Renal cortical epithelial cell (primary cell): Measurements from ENCODE around the gene ANKRD36C. TPM values are rescaled to one million over a fixed set of nuclear protein-coding genes. Genes with fewer than 3 reads are reported as not detected.
"Not testable (repeated sequence)": the region's sequence is repeated elsewhere in the genome, so short reads cannot be mapped to it uniquely, and the experiment has no call there.

Source experiments
- DNase-seq: peaks from one replicate; pipeline ENCODE4 v3.0.0-alpha.2; 2011; ENCODE audit warnings: low read depth
- total RNA-seq: library from RNA; depleted of rRNA; stranded (reverse); fragments of >200 nt; gene quantifications from 2 replicates; pipeline ENCODE4 v1.2.3, GENCODE V29; 2014

The ANKRD36C gene
- total RNA-seq, 1 donor from 2014 or later: 31.7 TPM

DNA sequence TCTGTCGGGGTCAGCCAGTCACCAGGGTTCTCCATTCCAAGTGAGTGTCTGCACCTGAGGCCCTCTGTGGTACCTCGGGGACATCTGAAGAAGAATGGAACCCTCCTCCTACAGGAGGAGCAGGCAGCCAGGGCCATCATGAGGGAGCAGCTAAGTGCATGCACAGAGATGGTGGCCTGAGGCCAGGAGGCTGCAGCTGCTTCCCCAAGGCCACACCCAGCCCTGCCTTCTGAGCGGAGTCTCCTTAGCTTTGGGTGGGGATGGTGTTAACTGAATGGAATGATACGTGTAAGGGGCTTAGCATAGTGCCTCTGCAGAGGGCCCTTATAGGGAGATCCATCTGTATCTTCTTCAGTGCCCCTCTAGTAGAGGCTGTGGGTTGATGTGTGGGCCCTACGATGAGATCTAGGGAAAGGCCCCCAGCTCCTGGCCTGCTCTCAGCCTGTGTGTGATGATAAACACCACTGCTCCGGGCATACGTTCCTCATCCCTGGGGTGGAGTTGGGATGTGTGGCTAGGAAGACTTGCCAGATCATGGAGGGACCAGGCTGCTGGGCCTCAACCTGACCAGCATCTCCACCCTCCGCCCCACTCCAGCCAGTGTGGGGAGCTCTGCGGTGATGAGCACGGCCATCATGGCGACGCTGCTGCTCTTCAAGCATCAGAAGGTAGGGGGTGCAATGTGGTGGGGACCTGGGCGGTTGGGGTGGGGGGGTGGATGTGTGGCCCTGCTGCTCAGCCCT, 192.3 kb downstream of the ANKRD36C start:
- not testable (repeated sequence) for DNase-seq

DNA sequence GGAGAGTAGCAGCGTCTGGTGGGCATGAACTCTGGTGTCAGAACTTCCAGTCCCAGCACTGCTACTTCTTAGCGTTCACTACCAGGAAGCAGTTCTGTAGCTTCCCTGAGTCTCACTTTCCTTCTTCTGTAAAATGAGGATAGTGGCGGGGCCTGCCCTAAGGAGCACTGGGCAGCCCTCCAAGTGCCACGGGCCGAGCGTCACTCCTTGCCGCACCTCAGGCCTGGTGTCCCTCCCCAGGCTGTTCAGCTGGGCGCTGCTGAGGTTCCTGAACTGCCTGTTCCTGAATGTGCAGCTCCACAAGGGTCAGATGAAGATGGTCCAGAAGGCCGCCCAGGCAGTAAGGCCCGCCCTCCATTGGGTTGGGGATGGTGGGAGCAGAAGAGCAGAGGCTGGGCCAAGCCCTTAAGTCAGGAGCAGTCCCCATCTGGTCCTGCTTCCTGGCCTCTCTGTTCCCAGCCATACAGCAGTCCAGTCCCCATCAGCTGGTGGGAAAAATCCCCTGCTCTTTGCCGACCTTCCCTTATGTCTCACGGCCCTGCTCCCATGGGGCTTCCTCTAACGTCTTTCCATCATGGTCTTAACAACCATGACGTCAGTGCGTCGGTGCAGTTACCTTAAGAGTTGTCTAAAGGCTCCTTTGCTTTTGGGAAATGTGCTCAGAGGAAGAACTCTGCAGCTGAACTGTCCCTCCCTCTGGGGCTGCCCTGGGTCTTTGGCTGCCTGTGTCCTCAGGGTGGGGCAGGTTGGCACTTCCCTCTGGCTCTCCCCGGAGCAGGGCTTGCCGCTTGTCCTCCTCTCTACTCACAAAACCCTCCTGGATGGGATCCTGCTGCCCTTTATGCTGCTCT, 195.2 kb downstream of the ANKRD36C start:
- DNase-seq: not testable (repeated sequence)

DNA sequence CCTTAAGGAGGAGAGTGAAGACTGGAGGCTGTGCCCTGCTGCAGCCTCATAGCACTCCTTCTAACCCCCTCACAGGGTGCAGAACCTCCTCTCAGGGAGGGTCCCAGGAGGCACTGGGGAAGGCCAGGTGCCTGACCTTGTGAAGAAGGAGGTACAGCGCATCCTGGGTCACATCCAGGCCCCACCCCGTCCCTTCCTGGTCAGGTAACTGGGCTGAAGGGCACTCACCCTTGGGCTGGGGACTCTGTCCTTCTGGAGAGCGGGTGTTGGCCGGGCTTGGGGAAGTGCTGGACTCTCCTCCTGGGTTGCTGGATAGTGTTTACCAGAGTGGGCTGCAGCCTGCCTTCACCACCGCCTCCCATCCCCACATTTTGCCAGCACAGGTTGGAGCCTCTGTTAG, 197.7 kb downstream of the ANKRD36C start:
- DNase-seq: not testable (repeated sequence)

DNA sequence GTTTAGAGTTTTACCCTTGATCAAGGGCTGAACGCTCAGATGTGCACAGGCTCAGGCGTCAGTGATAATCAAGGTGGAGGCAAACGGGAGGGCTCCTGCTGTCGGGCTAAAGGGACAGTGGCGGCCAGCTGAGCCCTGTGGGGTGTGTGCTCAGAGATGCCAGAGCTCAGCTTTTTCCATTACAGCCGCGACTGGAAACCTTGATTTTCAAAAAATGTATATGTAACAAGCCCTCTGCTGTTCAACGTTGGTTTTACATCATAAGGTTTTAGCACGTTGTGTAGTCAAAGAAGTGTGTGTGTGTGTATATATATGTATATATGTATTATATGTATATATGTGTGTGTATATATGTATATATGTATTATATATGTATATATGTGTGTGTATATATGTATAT, 201.4 kb downstream of the ANKRD36C start:
- DNase-seq: not testable (repeated sequence)

DNA sequence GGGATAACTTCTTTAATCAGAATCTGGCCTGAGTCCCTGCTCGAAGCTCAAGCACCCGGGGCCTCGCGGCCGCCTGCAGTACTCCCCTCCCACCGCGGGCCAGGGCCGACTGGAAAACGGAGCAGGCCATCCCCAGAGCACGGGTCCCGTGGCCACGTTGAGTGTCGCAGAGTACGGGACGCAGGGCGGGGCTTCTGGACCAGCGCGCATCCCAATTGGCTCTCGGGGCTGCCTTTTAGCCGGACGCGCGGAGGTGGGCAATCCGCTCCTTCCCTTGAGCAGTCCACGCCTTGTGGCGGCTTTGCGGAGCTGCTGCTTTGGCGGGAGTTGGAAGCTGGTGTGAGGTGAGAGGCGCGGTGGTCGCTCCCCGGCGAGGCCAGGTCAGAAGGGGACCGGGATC, 202.2 kb downstream of the ANKRD36C start:
- not testable (repeated sequence) for DNase-seq

DNA sequence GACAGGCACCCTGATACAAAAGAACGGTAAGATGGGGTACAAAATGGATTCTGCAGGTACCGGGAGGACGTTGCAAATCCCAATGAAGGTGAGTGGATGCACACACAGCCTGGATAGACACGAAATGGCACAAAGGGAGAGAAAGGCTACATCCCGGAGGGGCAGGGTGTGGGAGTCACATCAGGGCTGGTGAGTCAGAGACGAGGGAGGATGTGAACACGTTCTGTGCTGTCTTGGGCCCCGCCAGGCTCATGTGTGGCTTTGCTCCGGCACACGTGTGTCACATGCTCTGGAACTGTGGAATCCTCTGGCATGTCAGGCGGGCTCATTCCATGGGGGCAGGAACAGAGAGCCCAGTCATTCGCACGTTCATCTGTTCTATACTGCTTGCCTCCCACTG, 203.0 kb downstream of the ANKRD36C start:
- not testable (repeated sequence) for DNase-seq

Other genes starting within 250 kb of the ANKRD36C start
- 0.17 and 2.0 TPM in 2 replicates for gene GPAT2, start 43.1 kb upstream of the ANKRD36C start, total RNA-seq
- not detected in 2 replicates for gene ADRA2B, start 124.7 kb upstream of the ANKRD36C start, total RNA-seq
- gene ASTL, start 146.7 kb upstream of the ANKRD36C start, total RNA-seq: not detected in 2 replicates
- gene DUSP2, start 153.6 kb upstream of the ANKRD36C start, total RNA-seq: 0.17 and 0.40 TPM in 2 replicates
- gene STARD7, start 217.0 kb upstream of the ANKRD36C start, total RNA-seq: 135 and 145 TPM in 2 replicates